Right lobe of liver (tissue), 6 donors: ENCODE results near the gene DDC. TPM values are rescaled to one million over a fixed set of nuclear protein-coding genes. Genes with fewer than 3 reads are reported as not detected.
A peak's percentile ranks its signal among the peaks of the same experiment; 100 is the strongest.

Experiments used
- ATAC-seq, 4 donors: fragments of 200-7000 bp; cut with Tn5 transposase; one replicate each; pipeline ENCODE4 v1.9.1; 2020; ENCODE audit warnings: mild to moderate bottlenecking in 4 of 4, moderate library complexity in 4 of 4
- DNase-seq, 3 donors: peaks; one replicate each; pipeline ENCODE4 v3.0.0-alpha.2; 2020
- H3K27ac ChIP-seq, 3 donors: fragments of 200-600 bp; one replicate each; pipeline ENCODE4 v1.8.0; 2022
- H3K27me3 ChIP-seq, 2 donors: fragments of 200-600 bp; one replicate each; pipeline ENCODE4 v1.8.0; 2022
- H3K36me3 ChIP-seq, 4 donors: fragments of 200-600 bp; sonication (generic) in 1 of 4; one replicate each; pipeline versions ENCODE4 v1.5.1 to v1.8.0; 2017 to 2022; ENCODE audit warnings: control low read depth in 1 of 4
- H3K4me1 ChIP-seq, 4 donors: fragments of 200-600 bp; sonication (generic) in 1 of 4; one replicate each; pipeline versions ENCODE4 v1.5.1 to v1.8.0; 2017 to 2022; ENCODE audit warnings: control low read depth in 1 of 4
- H3K4me3 ChIP-seq, 3 donors: fragments of 200-600 bp; one replicate each; pipeline ENCODE4 v1.8.0; 2022
- H3K9me3 ChIP-seq, 4 donors: fragments of 200-600 bp; sonication (generic) in 1 of 4; one replicate each; pipeline versions ENCODE4 v1.5.1 to v1.8.0; 2017 to 2022; ENCODE audit warnings: control low read depth in 1 of 4
- POLR2A ChIP-seq: fragments of 450-650 bp; IDR thresholded peaks from one replicate; pipeline ENCODE4 v1.6.1; 2017; ENCODE audit warnings: antibody characterized with exemption, mild to moderate bottlenecking
- WGBS: methylation state at CpG from one replicate; pipeline ENCODE4 v1.1.6; 2018; ENCODE audit warnings: low coverage, low lambda C conversion rate; ENCODE audit not compliant: insufficient coverage; ENCODE audit errors: missing lambda C conversion rate; 5-methylcytosine and 5-hydroxymethylcytosine counted together
- intact Hi-C, 2 donors: fragments of 100-400 bp; cut with DNase I; formaldehyde crosslinking; loops; one replicate each; pipeline versions ENCODE4 v1.11.2 to v1.14.1; 2022
- total RNA-seq, 6 experiments: library from RNA; depleted of rRNA in 2 of 6; stranded (reverse); fragments of >200 nt in 2 of 6; fragmentation: NEBNext Ultra II Directional in 3 of 6; extraction: Animal tissue kit (Norgen Biotek cat#: 25700) in 3 of 6; gene quantifications; one replicate each; pipeline versions ENCODE4 v1.1.0 to v1.2.4, GENCODE V29; 2016 to 2023
- TF ChIP-seq, protein P1 (sequence below), 4 donors: fragments of 200-600 bp in 3 of 4; fragments of 450-650 bp in 1 of 4; IDR thresholded peaks; one replicate each; pipeline versions ENCODE4 v1.5.1 to v1.8.0; 2016 to 2022; ENCODE audit warnings: antibody characterized with exemption in 4 of 4, mild to moderate bottlenecking in 2 of 4
- donor health status: DM: no; HTN: yes; CAD: no.
- donor health status: DM: no; HTN: no; CAD: no.
- donor health status: DM: no; HTN: no; CAD: no.
- donor health status: DM: no; HTN: yes; CAD: no.
- donor health status: DM: no; HTN: yes; CAD: no.

Gene DDC
- total RNA-seq, 6 experiments from 2014 or later: 37.9 to 75.7 (median 45.2) TPM

DNA sequence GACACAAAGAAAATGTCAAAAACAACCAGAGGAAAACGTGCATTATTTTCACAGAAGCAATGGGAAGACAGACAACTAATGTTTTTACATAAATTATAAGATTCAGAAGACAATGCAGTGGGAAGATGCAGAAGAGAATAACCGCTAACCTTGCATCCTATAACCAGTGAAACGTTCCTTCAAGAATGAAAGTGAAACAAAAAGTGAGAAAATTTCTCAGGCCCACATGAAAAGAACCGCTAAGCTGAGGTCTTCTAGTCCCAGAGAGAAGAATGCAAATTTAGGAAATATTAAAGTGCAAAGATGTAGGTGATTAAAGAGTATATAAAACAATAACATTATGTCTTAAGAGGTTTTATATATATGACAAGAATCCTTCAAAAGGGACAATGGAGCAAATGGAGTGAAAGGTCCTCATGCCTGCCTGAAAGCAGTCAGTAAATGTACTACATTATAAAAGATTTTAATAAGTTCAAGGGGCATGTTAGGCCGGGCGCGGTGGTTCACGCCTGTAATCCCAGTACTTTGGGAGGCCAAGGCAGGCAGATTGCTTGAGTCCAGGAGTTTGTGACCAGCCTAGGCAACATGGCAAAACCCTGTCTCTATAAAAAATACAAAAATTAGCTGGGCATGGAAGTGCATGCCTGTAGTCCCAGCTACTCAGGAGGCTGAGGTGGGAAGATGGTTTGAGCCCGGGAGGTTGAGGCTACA, 43.1 kb upstream of the DDC start:
- 51% methylated on average over 5 of the region's 9 CpGs for WGBS
- Histone ChIP-seq H3K27ac (no peak overlapping the region), H3K4me3 (no peak overlapping the region), H3K4me1 (no peaks in the 10 kb centered on the region), H3K9me3 (no peaks in the 10 kb centered on the region), H3K36me3 (peaks cover 6 to 76% (median 28%) of the 10 kb centered on the region in 4 donors), H3K27me3 (no peaks in the 10 kb centered on the region)
- TF ChIP-seq, protein P1, sequence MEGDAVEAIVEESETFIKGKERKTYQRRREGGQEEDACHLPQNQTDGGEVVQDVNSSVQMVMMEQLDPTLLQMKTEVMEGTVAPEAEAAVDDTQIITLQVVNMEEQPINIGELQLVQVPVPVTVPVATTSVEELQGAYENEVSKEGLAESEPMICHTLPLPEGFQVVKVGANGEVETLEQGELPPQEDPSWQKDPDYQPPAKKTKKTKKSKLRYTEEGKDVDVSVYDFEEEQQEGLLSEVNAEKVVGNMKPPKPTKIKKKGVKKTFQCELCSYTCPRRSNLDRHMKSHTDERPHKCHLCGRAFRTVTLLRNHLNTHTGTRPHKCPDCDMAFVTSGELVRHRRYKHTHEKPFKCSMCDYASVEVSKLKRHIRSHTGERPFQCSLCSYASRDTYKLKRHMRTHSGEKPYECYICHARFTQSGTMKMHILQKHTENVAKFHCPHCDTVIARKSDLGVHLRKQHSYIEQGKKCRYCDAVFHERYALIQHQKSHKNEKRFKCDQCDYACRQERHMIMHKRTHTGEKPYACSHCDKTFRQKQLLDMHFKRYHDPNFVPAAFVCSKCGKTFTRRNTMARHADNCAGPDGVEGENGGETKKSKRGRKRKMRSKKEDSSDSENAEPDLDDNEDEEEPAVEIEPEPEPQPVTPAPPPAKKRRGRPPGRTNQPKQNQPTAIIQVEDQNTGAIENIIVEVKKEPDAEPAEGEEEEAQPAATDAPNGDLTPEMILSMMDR (IDR thresholded peaks at IDR 0.05): no peak
- TF ChIP-seq POLR2A: no peak
- ATAC-seq (peak in 1 of 4 donors; percentile 28), DNase-seq (no peak)
- intact Hi-C loops: no loop called here

- DNase-seq: no peak
- 83% methylated on average over 6 of the region's 6 CpGs for WGBS
- Histone ChIP-seq H3K4me1 (no peaks in the 10 kb centered on the region), H3K27ac (no peak overlapping the region), H3K27me3 (no peaks in the 10 kb centered on the region), H3K4me3 (no peak overlapping the region), H3K9me3 (no peaks in the 10 kb centered on the region), H3K36me3 (peaks cover 6 to 75% (median 28%) of the 10 kb centered on the region in 4 donors)
- TF ChIP-seq POLR2A: no peak
- TF ChIP-seq, protein P1 (IDR thresholded peaks at IDR 0.05): no peak
- intact Hi-C loops: no loop called here
- no peak for ATAC-seq
Observed at GRCh38 chr7:50607524-50608125, 42.4 kb upstream of the DDC start.

DNA sequence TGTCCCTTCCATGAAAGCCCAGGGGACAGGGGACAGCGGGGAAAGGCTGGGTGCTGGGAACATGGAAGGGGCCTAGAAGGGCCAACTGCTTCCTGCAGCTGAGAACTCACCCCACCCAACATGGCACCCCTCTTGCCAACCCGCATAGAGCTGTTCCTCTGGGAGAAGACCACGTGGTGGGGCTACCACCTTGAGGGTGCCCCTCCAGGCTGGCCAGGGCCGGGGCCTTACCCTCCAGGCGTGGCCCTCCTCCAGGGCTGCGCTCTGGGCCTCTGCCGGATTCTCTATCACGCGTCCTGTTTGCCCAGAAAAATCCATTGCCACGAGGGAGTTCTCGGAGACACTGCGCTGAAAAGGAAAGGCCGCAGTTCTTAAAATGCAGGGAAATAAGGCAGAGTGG, 39.9 kb upstream of the DDC start:
- H3K4me1 ChIP-seq: peaks cover 0 to 6% (median 0%) of the 10 kb centered on the region in 4 donors
- 80% methylated on average over 4 of the region's 13 CpGs for WGBS
- TF ChIP-seq, protein P1 (IDR thresholded peaks at IDR 0.05): no peak
- no peak for TF ChIP-seq POLR2A
- H3K27me3 ChIP-seq: no peaks in the 10 kb centered on the region
- DNase-seq (no peak), ATAC-seq (peak in 2 of 4 donors; percentile 21 to 24)
- no peaks in the 10 kb centered on the region for H3K9me3 ChIP-seq
- intact Hi-C loops: no loop called here
- H3K4me3 ChIP-seq: no peak overlapping the region
- H3K27ac ChIP-seq: no peak overlapping the region
- peaks cover 6 to 49% (median 21%) of the 10 kb centered on the region in 4 donors for H3K36me3 ChIP-seq

DNA sequence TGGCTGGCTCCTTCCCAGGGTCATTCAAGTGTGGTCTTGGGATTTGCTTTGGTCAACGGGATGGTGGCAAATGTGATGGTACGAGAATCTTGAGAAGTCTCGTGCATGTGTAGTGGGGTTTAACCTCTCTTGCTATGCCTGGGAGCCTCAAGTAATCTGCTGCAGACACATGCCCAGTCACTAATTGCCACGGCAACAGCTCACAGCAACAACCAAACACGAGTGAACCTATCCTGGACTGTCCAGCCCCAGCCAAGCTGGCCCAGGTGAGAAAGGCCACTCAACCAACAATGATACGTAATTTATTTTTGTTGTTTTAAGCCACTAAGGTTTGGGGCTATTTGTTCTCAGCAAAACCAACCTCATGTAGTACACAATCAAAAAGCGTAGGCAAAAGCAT, 38.1 kb upstream of the DDC start:
- Histone ChIP-seq H3K4me3 (no peak overlapping the region), H3K27me3 (no peaks in the 10 kb centered on the region), H3K9me3 (no peaks in the 10 kb centered on the region), H3K36me3 (peaks cover under 1 to 50% (median 16%) of the 10 kb centered on the region in 4 donors), H3K27ac (no peak overlapping the region), H3K4me1 (peaks cover 0 to 6% (median 0%) of the 10 kb centered on the region in 4 donors)
- intact Hi-C loops: no loop called here
- WGBS: 63% methylated on average over 3 of the region's 7 CpGs
- TF ChIP-seq POLR2A: no peak
- TF ChIP-seq, protein P1 (IDR thresholded peaks at IDR 0.05): no peak
- no peak for DNase-seq
- peak in 3 of 4 donors; percentile 26 to 63 (median 29) for ATAC-seq
